Right lung (tissue), 5 donors: ENCODE measurements around the gene MDM2. TPM values are rescaled to one million over a fixed set of nuclear protein-coding genes. Genes with fewer than 3 reads are reported as not detected.
"Not testable (repeated sequence)": the region's sequence is repeated elsewhere in the genome, so short reads cannot be mapped to it uniquely, and the experiment has no call there.

Experiments used
- DNase-seq, 2 donors: peaks; one replicate each; pipeline ENCODE4 v3.0.0-alpha.2; 2013
- polyA plus RNA-seq, 5 donors: library from polyadenylated mRNA; unstranded; fragments of 120-200 nt; gene quantifications; one replicate each; pipeline versions ENCODE4 v1.2.1 to v1.2.3, GENCODE V29; 2013; ENCODE audit warnings: inconsistent platforms in 1 of 5, low replicate concordance in 1 of 5; ENCODE audit not compliant: insufficient read length in 5 of 5, insufficient read depth in 1 of 5

MDM2 gene
- polyA plus RNA-seq, 5 donors, result 80.8 to 129 (median 113) TPM

DNA sequence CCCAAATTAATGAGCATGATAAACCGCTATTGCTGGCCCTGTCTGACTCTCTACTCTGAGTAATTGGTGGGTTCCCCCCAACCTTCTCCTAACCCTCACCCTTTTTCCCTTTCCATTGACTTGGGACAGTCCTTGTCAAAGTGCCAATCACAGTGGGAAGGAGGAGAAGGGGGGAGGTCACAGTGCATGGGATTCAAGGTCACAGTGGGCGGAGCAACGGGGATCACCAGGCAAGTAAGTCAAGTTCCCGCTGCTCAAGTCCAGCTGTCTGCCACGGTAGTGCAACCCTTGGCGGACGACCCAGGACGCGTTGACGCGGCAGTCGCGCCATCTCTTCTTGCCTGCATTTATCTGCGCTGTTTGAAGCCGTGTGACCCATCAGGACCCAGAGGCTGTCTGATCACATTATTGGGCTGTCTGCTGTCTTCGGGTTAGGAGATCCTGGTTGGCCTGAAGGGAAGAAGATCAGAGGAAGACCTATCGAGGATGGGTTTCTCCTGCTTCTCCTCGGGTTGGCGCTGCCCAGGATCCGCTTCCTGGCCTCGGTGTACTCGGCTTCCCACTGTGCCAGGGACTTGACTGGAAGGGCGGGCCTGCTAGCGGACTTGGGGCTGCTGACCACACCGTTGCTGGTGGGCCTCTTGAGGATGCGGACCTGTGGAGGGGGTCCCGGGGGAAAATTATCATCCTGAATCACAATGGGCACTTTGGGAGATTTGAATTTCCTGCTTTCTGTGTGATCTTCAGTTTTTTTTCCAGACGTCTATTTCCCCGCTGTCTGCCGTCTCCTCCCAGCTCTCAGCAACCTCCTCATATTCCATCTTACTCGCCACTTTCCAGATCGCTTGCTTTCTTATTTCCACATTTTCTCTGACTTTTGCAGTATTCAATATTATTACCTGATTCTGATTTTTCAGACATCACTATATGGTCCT lies 3.1 kb upstream of the MDM2 start:
- DNase-seq, result no peak

DNA sequence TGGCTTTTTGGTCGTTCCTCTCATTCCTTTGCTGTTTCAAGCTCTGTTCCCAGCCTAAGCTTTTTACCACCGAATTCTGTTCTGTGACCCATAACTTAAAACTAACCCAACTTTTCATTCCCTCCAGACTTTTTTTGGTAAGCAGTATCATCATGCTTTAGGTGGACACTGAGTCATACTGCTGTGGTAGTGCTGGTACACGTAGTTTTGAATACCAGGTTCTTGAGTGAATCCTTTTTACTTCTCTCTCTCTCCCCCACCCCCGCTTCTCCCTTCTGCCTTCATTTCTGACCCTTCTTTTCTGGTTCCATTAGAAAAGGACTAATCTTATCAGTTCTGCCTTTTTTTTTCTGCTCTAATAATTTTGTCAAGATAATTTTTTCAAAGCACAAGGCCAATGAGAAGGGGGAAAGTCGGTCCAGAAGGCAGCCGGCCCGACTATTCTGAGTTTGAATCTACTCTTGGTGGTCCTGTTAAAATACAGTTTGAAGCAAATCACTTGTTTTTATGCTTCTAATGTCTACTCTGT lies 2.3 kb upstream of the MDM2 start:
- no peak for DNase-seq

DNA sequence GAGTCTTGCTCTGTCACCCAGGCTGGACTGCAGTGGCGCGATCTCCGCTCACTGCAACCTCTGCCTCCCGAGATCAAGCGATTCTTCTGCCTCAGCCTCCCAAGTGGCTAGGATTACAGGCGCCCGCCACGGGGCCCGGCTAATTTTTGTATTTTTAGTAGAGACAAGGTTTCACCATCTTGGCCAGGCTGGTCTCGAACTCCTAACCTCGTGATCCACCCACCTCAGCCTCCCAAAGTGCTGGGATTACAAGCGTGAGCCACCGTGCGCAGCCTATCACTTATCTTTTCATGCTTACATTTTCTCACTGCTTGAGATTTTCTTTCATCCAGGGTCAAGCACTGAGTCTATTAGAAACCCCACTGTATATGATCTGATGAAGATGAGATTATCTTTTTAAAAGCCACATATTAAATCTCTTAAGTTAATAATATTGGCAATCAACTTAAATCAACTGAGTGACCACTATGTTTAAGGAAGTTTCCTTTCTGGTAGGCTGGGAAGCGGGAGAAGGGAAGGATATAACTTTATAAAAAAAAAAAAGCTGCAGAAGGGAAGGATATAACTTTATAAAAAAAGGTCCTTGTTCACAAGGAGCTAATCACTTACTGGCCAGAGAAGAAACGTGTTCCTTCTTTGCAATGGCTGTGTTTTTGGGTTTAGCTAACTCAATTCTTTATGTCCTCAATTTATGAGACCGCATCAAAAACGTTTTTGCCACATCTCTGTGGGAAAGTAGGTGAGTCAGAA lies 1.3 kb upstream of the MDM2 start:
- DNase-seq, result no peak

DNA sequence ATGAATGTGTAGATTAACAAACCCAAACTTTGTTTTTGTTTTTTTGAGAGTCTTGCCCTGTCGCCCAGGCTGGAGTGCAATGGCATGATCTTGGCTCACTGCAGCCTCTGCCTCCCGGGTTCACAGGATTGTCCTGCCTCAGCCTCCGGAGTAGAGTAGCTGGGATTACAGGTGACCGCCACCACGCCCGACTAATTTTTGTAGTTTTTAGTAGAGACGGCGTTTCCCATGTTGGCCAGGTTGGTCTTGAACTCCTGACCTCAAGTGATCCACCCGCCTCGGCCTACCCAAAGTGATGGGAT lies 752 bp upstream of the MDM2 start:
- not testable (repeated sequence) for DNase-seq

DNA sequence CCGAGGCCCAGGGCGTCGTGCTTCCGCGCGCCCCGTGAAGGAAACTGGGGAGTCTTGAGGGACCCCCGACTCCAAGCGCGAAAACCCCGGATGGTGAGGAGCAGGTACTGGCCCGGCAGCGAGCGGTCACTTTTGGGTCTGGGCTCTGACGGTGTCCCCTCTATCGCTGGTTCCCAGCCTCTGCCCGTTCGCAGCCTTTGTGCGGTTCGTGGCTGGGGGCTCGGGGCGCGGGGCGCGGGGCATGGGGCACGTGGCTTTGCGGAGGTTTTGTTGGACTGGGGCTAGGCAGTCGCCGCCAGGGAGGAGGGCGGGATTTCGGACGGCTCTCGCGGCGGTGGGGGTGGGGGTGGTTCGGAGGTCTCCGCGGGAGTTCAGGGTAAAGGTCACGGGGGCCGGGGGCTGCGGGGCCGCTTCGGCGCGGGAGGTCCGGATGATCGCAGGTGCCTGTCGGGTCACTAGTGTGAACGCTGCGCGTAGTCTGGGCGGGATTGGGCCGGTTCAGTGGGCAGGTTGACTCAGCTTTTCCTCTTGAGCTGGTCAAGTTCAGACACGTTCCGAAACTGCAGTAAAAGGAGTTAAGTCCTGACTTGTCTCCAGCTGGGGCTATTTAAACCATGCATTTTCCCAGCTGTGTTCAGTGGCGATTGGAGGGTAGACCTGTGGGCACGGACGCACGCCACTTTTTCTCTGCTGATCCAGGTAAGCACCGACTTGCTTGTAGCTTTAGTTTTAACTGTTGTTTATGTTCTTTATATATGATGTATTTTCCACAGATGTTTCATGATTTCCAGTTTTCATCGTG lies 612 bp downstream of the MDM2 start:
- peak; percentile 65 to 71 for DNase-seq

DNA sequence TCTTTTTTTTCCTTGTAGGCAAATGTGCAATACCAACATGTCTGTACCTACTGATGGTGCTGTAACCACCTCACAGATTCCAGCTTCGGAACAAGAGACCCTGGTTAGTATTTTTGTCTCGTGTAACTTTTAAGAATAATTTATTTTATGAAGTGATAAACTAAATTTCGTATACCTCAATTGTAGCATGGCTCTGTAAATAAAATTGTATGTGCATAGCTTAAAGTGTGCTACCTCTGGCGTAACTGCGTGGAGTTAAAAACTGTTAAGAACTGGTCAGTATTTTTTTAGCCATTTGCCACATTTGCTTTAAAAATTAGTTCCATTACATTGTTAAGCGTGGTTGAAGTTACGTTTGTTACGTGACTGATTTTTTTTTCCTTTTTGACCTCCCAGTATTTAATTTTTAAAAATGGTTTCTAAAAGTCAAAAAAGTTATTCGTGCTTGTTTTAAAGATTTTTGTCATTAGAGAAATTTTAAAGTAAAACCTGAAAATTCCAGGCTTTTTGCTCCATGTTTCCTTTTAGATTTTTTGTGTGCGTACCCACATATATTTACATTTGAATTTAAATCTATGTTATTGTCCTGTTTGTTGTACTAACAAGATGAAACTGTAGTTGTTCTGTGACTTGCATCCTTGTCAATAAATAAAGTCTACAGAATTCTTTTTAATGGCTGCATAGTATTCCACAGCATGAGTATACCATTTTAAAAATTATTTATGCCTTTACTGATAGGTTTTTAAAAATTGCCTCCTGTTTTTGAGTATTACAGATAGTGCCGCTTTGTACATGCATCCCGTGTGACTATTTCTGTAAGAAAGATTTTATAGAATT lies 1.4 kb downstream of the MDM2 start:
- DNase-seq, result no peak

DNA sequence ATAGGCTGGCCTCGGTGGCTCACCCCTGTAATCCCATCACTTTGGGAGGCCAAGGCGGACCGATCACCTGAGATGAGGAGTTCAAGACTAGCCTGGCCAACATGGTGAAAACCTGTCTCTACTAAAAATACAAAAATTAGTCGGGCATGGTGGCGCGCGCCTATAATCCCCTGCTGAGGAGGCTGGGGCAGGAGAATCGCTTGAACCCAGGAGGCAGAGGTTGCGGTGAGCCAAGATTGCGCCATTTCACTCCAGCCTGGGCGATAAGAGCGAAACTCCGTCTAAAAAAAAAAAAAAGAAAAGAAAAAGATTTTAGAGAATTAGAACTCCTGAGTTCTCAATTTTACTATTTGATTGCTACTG lies 2.0 kb downstream of the MDM2 start:
- not testable (repeated sequence) for DNase-seq

DNA sequence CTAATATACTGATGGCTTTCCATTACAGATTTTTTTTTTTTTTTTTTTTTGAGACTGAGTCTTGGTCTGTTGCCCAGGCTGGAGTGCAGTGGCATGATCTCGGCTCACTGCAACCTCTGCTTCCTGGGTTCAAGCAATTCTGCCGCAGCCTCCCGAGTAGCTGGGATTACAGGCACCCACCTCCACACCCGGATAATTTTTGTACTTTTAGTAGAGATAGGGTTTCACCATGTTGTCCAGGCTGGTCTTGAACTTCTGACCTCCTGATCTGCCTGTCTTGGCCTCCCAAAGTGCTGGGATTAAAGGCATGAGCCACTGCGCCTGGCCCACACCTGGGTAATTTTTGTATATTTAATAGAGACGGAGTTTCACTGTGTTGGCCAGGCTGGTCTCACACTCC lies 3.6 kb downstream of the MDM2 start:
- DNase-seq, result not testable (repeated sequence)

DNA sequence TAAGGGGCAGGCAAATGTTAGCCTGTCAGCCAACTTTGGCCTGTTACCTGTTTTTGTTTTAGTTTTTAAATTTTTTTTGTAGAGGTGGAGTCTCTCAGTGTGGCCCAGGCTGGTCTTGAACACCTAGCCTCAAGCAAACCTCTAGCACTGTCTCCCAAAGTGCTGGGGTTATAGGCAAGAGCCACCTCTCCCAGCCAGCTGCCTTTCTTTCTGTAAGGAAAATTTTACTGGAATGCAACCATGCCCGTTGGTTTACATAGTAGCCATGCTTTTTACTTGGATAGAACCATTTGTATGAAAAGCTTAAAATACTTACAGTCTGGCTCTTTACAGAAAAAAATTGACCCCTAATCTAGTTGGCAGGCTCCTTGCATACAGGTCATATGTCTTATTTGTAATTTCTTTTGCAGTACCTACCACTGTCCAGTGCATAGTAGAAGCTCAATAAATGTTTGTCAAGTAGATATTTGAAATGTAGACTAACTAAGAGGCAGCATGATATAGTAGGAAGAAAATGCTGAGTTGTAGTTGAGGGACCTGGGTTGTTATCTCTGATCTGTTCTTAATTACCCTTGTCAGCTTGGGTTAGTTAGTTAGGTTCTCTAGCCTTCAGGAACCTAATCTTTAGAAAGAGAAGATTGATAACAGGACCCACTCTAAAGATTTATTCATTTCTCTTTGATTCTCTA lies 4.7 kb downstream of the MDM2 start:
- no peak for DNase-seq

DNA sequence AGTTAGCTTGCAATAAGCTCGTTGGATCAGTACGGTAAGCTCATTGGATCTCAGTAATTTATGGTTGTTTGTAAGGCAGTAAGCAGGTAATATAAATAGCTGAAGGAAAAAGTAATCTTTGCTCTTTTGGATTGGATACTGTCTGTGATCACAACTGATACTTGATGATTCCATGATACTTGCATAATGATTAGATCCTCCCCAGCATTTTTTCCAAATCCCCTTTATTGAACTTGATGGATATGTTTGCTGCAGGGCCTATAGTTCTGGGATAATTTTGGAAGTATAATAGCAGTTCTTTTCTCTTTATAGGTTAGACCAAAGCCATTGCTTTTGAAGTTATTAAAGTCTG lies 5.2 kb downstream of the MDM2 start:
- no peak for DNase-seq

DNA sequence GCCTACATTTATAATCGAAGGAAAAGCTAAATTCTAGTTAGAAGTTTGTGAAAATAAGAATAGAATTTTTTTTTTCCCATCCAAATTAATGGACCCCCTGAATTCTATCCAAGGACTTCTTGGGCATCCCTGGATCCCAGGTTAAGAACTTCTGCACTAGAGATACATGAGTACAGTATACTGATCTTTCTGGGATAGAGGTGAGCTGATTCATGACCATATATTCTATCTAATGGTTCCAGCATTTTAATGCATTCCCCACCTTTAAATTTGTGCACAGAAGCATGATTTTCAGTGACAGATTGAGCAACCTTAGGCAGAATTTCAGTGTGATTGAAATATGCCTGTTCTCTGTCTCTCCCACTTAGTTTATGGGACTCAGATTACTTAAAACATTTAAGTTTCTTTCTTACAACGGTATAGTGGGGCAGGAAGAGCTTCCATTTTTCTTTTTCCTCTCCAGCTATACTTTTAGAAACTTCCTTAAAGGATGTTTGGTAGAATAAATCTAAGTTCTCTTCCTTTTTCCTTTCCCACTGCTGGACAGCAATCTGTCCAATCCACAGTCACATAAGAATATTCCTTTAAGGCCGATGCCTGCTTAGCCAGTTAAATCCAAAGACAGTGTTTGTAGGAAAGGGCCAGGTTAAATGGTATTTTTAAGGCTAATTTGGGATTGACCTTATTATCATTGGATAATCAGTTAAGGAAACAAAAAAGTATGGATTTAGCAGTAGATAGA lies 6.7 kb downstream of the MDM2 start:
- DNase-seq, result no peak

DNA sequence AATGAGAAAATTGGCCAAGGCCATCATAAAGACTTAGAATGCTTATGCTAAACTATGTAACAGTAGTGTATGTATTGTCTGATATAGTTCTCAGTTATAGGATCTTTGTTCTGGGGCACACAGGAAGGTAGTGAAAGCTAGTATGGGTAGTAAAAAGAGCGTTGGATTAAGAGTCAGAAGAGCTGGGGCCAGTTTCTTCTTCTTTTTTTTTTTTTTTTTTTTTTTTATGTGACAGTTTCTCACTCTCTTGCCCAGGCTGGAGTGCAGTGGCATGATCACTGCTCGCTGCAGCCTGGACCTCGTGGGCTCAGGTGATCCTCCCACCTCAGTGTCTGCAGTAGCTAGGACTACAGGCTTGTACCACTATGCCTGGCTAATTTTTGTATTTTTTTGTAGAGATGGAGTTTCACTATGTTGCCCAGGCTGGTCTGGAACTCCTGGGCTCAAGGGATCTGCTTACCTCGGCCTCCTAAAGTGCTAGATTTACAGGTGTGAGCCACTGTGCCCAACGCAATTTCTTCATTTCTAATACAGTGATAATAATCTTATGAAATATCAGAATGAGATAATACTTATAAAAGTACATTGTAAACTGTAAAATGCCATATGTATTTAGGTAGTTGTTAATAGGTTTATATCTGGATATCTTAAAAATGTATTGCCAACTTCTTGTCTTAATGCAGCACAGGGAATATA lies 7.4 kb downstream of the MDM2 start:
- no peak for DNase-seq

DNA sequence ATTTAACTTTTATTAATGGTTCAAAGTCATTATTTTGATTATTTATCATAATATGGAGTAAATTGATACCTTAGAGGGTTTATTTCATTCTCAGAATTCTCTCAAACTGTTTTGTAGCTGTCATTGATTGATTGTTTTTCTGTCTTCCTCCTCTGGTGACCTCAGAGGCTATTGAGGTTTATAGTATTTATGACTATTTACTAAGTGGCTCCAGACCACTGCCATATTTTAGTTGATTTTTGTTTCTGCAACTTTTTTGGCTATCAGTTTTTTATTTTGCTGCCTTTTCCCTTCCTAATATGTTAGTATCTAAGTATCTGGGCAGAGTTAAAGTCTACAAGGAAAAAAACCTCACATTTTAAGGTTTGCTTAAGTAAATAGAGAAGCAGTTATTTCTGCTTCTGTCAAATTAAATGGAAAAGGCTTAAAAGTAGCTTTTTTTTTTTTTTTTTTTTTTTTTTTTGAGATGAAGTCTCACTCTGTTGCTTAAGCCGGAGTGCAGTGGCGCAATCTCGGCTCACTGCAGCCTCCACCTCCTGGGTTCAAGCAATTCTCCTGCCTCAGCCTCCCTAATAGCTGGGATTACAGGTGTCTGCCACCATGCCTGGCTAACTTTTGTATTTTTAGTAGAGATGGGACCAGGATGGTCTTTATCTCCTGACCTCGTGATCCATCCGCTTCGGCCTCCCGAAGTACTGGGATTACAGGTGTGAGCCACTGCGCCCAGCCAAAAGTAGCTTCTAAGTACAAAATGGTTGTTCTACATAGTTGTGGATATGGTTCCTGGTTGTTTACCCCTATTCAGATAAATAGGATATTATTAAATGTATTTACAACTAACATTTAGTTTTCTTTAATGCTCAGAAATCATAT lies 8.2 kb downstream of the MDM2 start:
- DNase-seq, result no peak

DNA sequence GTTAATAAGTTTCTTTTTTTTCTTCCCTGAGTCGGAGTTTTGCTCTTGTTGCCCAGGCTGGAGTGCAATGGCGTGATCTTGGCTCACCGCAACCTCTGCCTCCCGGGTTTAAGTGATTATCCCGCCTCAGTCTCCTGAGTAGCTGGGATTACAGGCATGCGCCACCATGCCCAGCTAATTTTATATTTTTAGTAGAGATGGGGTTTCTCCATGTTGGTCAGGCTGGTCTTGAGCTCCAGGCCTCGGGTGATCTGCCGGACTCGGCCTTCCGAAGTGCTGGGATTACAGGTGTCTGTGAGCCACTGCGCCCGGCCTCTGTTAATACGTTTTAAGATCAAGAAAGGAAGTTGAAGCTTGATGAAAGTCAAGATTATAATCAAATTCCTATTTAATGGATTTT lies 11.5 kb downstream of the MDM2 start:
- DNase-seq, result not testable (repeated sequence)

DNA sequence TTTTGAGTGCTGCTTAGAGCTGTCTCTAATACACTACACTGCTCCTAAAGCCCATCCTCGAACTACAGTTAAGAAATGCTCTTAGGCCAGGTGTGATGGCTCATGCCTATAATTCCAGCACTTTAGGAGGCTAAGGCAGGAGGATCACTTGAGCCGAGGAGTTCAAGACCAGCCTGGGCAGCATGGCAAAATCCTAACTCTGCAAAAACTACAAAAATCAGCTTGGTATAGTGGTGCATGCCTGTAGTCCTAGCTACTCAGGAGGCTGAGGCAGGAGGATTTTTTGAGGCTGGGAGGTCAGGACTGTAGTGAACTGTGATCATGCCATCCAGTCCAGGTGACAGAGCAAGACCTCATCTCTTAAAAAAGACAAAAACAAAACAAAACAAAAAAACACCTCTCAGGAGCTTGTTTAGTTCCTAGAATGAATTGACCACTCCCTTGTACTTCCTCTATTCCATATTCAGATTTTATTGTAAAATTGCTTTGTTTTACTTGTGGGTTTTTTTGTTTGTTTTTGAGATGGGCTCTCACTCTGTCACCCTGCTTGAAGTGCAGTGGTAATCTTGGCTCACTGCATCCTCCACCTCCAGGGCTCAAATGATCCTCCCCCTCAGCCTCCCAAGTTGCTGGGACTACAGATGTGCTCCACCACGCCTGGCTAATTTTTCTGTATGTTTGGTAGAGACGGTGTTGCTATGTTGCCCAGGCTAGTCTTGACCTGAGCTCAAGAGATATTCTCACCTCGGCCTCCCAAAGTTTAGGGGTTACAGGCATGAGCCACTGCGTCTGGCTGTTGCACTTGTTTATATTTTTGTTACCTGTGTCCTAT lies 13.6 kb downstream of the MDM2 start:
- no peak for DNase-seq

DNA sequence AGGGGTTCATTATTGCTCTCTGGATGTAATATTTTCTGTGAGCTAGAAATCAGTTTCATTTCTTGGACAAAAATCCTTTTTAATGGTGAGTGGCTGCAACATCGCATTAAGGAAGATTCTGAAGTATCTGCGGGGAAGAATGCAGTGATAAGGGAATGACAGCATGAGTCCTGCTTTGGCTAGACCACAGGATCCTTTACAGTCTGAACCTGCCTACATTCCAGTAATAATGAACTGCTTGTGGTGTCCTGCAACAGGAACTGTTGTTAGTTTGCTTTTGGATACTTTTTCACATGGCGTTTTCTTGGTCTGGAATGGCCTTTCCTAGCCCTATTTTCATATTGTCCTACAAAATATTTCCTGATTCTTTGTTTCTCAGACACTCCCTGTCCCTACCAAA lies 15.7 kb downstream of the MDM2 start:
- DNase-seq, result no peak

DNA sequence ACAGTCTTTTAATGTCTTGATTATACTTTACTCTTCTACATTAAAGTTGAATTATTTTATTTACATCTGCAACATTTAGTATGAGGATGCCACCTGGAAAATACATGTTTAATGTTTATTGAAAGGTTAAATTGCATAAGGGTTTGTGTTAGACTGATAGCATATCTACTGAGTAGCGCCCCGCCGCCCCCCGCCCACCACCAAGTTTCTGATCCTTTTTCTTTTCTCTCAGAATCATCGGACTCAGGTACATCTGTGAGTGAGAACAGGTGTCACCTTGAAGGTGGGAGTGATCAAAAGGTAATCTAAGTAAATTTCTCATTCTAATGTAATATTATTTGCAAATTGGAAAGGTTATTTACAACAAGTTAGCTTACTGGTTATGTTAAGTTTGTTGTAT lies 16.2 kb downstream of the MDM2 start:
- no peak for DNase-seq
